ENCODE results near the gene D2HGDH.

D2HGDH gene

GRCh38 chr2:241719093-241719492 lies 15.3 kb upstream of the D2HGDH start:
- TF ChIP-seq GATA3 (IDR thresholded peaks at IDR 0.05; ENCODE audit: low read depth, low read length) (no peak), GATA2 (IDR thresholded peaks at IDR 0.05; ENCODE audit: low read depth, low read length) (no peak)

DNA sequence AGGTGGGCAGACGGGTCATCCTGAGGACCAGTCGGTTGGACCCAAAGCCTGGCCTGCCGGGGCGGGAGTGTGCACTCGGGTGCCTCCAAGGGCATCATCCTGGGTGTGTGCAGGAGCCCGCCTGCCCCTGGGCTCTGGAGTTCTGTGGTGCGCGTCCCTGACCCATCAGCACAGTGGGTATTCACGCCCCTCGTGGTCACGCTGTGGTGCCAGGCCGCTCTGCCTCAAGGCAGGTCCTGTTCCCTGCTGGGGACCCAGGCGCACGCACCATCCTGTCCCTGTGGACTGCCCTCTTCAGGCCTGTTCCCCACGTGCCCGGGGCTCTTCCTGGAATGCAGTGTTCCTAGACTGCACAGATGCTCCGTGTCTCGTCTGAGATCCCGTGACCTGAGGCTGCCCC lies 14.3 kb upstream of the D2HGDH start:
- TF ChIP-seq GATA2 (IDR thresholded peaks at IDR 0.05; ENCODE audit: low read depth, low read length) (no peak), GATA3 (IDR thresholded peaks at IDR 0.05; ENCODE audit: low read depth, low read length) (no peak)

GRCh38 chr2:241720560-241720959 lies 13.9 kb upstream of the D2HGDH start:
- TF ChIP-seq GATA3 (IDR thresholded peaks at IDR 0.05; ENCODE audit: low read depth, low read length): no peak
- TF ChIP-seq GATA2 (IDR thresholded peaks at IDR 0.05; ENCODE audit: low read depth, low read length): no peak

GRCh38 chr2:241721852-241722251 lies 12.6 kb upstream of the D2HGDH start:
- TF ChIP-seq GATA2 (IDR thresholded peaks at IDR 0.05; ENCODE audit: low read depth, low read length): no peak

- TF ChIP-seq GATA3 (IDR thresholded peaks at IDR 0.05; ENCODE audit: low read depth, low read length) (no peak), GATA2 (IDR thresholded peaks at IDR 0.05; ENCODE audit: low read depth, low read length) (no peak)
Observed at GRCh38 chr2:241722896-241723454, 11.5 kb upstream of the D2HGDH start.

GRCh38 chr2:241724259-241724974 lies 10.0 kb upstream of the D2HGDH start:
- TF ChIP-seq GATA2 (IDR thresholded peaks at IDR 0.05; ENCODE audit: low read depth, low read length) (no peak), GATA3 (IDR thresholded peaks at IDR 0.05; ENCODE audit: low read depth, low read length) (no peak)

DNA sequence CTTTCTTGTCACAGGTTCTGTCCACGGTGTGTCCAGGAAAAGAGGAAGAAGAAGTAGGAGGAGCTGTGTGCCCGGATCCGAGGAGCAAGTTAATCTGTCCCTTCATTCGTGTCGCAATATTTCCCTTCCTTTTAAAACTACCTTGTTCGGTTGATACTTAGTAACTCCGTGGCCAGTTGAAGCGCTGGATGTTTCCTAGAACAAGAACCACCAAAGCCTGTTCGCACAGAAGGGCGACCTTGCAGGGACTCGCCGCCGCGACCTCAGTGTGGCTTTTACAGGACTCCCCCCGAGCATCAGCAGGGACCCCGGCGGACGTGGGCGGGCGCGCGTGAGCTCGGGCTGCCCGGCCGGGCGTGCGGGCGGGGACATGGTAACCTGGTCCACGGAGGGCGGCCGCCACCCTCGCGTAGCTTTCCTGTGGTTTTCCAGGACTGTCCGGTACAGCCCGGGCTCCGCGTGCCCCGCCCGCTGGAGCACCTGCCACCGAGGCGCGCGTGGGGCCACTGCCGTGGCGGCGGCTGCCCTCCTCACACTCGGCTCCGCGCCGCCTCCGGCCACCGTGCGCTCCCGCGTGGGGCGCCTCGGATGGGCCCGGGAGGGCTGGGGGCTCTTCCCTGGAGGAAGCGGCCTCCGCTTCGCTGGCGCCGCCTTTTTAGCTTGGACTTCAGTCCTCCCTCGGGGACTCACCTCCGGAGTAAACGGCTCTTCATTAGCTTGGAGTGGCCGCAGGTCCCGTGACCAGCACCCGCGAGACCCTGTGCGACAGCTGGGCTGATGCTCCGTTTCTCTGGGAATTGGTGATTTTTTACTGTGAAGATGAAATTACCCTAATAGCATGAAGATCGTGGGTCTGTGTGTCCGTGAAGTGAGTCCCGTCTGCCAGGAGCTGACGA lies 9.2 kb upstream of the D2HGDH start:
- no peak for TF ChIP-seq GATA2 (IDR thresholded peaks at IDR 0.05; ENCODE audit: low read depth, low read length)
- TF ChIP-seq GATA3 (IDR thresholded peaks at IDR 0.05; ENCODE audit: low read depth, low read length): no peak

- TF ChIP-seq GATA3 (IDR thresholded peaks at IDR 0.05; ENCODE audit: low read depth, low read length) (no peak), GATA2 (IDR thresholded peaks at IDR 0.05; ENCODE audit: low read depth, low read length) (no peak)
Observed at GRCh38 chr2:241726459-241726858, 8.0 kb upstream of the D2HGDH start.

GRCh38 chr2:241728000-241728399 lies 6.4 kb upstream of the D2HGDH start:
- no peak for TF ChIP-seq GATA3 (IDR thresholded peaks at IDR 0.05; ENCODE audit: low read depth, low read length)
- TF ChIP-seq GATA2 (IDR thresholded peaks at IDR 0.05; ENCODE audit: low read depth, low read length): no peak

- no peak for TF ChIP-seq GATA2 (IDR thresholded peaks at IDR 0.05; ENCODE audit: low read depth, low read length)
- TF ChIP-seq GATA3 (IDR thresholded peaks at IDR 0.05; ENCODE audit: low read depth, low read length): no peak
Observed at GRCh38 chr2:241728627-241729026, 5.8 kb upstream of the D2HGDH start.

DNA sequence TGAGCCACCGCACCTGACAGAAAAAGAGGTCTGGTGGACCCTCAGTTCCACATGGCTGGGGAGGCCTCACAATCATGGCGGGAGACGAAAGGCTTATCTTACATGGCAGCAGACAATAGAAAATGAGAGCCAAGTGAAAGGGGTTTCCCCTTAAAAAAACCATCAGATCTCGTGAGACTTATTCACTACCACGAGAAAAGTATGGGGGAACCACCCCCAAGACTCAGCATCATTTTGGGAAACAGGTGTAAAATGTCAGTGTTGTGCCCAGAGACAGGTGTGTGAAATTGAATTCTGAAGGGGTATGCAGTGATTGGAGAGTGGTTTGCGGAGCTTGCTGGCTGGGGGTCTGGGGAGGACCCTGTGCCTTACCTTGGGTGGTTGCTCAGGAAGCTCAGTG lies 4.6 kb upstream of the D2HGDH start:
- TF ChIP-seq GATA2 (IDR thresholded peaks at IDR 0.05; ENCODE audit: low read depth, low read length) (no peak), GATA3 (IDR thresholded peaks at IDR 0.05; ENCODE audit: low read depth, low read length) (no peak)

DNA sequence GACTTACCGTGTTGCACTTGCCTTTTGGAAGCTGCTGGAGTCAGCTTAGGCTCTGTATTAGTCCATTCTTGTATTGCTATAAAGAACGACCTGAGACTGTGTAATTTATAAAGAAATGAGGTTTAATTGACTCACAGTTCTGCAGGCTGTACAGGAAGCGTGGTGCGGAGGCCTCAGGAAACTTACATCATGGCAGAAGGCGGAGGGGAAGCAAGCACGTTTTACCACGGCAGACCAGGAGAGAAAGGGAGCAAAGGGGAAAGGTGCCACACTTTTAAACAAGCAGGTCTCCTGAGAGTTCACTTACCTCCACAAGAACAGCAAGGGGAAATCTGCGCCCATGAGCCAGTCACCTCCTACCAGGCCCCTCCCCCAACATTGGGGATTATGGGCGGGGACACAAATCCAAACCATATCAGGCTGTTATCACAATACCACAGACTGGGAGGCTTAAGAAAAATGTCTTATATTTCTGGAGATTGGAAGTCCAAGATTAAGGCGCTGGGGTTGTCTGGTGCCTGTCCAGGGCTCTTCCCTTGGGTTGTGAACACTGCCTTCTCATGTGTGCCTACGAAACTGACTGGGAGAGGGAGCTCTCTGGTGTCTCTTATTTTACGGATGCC lies 3.6 kb upstream of the D2HGDH start:
- no peak for TF ChIP-seq GATA3 (IDR thresholded peaks at IDR 0.05; ENCODE audit: low read depth, low read length)

DNA sequence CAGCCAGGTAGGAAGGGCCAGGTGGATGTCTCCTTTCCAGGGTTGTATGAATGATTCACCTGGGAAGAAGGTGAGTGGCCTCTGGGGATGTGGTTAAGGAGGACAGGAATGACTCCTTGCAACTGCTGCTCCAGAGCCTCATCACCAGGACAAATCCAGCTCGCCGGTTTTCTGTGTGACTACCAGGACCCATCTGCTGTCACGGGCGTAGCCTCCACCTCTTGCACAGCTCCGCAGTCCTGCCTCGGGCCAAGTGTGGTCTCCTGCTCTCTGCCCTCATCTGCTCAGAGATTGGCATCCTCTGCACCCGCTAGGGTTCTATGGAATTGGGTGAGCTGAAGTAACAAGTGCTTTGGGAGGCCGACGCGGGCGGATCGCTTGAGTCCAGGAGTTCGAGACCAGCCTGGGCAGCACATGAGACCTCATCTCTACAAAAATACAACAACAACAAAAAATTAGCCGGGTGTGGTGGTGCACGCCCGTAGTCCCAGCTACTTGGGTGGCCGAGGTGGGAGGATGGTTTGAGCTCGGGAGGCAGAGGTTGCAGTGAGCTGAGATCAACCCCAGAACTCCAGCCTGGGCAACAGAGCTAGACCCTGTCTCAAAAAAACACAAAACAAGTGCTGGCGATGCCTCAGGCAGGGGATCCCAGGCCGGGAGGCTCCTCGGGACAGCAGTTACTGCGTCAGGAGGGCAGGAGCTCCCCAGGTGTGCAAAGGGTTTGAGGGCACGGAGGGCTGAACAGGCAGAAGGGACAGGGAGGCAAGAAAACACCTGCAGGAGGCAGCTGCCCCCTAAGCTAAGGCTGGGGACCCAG lies 831 bp upstream of the D2HGDH start:
- no peak for TF ChIP-seq GATA3 (IDR thresholded peaks at IDR 0.05; ENCODE audit: low read depth, low read length)

GRCh38 chr2:241734208-241734466 lies 293 bp upstream of the D2HGDH start:
- TF ChIP-seq GATA2 (IDR thresholded peaks at IDR 0.05; ENCODE audit: low read depth, low read length) (no peak), GATA3 (IDR thresholded peaks at IDR 0.05; ENCODE audit: low read depth, low read length) (no peak)
